PC-3 (cell line): Measurements from ENCODE around the gene NUCB1. TPM values are rescaled to one million over a fixed set of nuclear protein-coding genes. Genes with fewer than 3 reads are reported as not detected.

Experiments used
- ATAC-seq: fragments of 200-7000 bp; cut with Tn5 transposase; 2 replicates; pipeline ENCODE4 v1.9.1; 2020; ENCODE audit warnings: mild to moderate bottlenecking, moderate library complexity
- BruUV-seq: library from RNA; stranded (reverse); fragments of 400-500 nt; replicated peaks from 2 replicates; lab custom pipeline; 2021; lab: Mats Ljungman, UMichigan
- CTCF ChIA-PET: fragments of 300-600 bp; sonication (Branson Sonifier 250); formaldehyde crosslinking; loops from one replicate; lab custom pipeline; 2022; ENCODE audit warnings: antibody characterized with exemption; lab: Charles Lee
- POLR2A ChIA-PET: fragments of 300-600 bp; sonication (Branson Sonifier 250); formaldehyde crosslinking; loops from one replicate; lab custom pipeline; 2022; ENCODE audit warnings: antibody characterized with exemption; ENCODE audit not compliant: unreplicated experiment; lab: Charles Lee
- DNase-seq: peaks from one replicate; pipeline ENCODE4 v3.0.0-alpha.2; 2015
- H2AFZ ChIP-seq: fragments of 300-600 bp; sonication (generic); 2 replicates; pipeline ENCODE4 v1.6.0; 2016; ENCODE audit warnings: antibody characterized with exemption, low read length
- H3F3A ChIP-seq: fragments of 300-600 bp; sonication (generic); one replicate; pipeline ENCODE4 v1.6.0; 2017; ENCODE audit warnings: antibody characterized with exemption, low read length, control low read depth, mild to moderate bottlenecking; ENCODE audit not compliant: unreplicated experiment
- H3K27ac ChIP-seq: fragments of 300-600 bp; sonication (generic); 2 replicates; pipeline ENCODE4 v1.5.1; 2016; ENCODE audit warnings: mild to moderate bottlenecking, low read length
- H3K27me3 ChIP-seq: fragments of 300-600 bp; sonication (generic); 2 replicates; pipeline ENCODE4 v1.6.1; 2016; ENCODE audit warnings: low read length, mixed read lengths
- H3K36me3 ChIP-seq: fragments of 300-600 bp; sonication (generic); 2 replicates; pipeline ENCODE4 v1.6.1; 2016; ENCODE audit warnings: low read depth, mixed run types, low read length, mixed read lengths
- H3K4me1 ChIP-seq: fragments of 300-600 bp; sonication (generic); 2 replicates; pipeline ENCODE4 v1.5.1; 2016; ENCODE audit warnings: low read length; ENCODE audit not compliant: insufficient read depth
- H3K4me2 ChIP-seq: fragments of 300-600 bp; sonication (generic); 2 replicates; pipeline ENCODE4 v1.6.0; 2016; ENCODE audit warnings: low read length
- H3K4me3 ChIP-seq: fragments of 300-600 bp; sonication (generic); 2 replicates; pipeline ENCODE4 v1.5.1; 2016; ENCODE audit warnings: mild to moderate bottlenecking, low read length, mixed read lengths
- H3K79me2 ChIP-seq: fragments of 300-600 bp; sonication (generic); 2 replicates; pipeline ENCODE4 v1.6.1; 2017; ENCODE audit warnings: low read length, mixed read lengths
- H3K9ac ChIP-seq: fragments of 300-600 bp; sonication (generic); 2 replicates; pipeline ENCODE4 v1.6.0; 2016; ENCODE audit warnings: mild to moderate bottlenecking, low read length
- H3K9me2 ChIP-seq: fragments of 300-600 bp; sonication (generic); replicated peaks from 2 replicates; pipeline ENCODE4 v1.6.1; 2016; ENCODE audit warnings: mixed run types, low read length, mixed read lengths
- H3K9me3 ChIP-seq: fragments of 300-600 bp; sonication (generic); 2 replicates; pipeline ENCODE4 v1.6.1; 2016; ENCODE audit warnings: low read length, mixed read lengths
- H4K20me1 ChIP-seq: fragments of 300-600 bp; sonication (generic); 2 replicates; pipeline ENCODE4 v1.6.1; 2016; ENCODE audit warnings: low read length, mixed read lengths
- CTCF ChIP-seq: fragments of 300-600 bp; sonication (generic); conservative IDR thresholded peaks from 2 replicates; pipeline ENCODE4 v1.5.1; 2017; ENCODE audit warnings: antibody characterized with exemption, low read depth, mild to moderate bottlenecking, low read length
- EZH2 ChIP-seq: fragments of 300-600 bp; sonication (generic); IDR thresholded peaks from one replicate; pipeline ENCODE4 v1.6.1; 2017; ENCODE audit warnings: antibody characterized with exemption, mild to moderate bottlenecking, low read length; ENCODE audit not compliant: unreplicated experiment
- EZH2phosphoT487 ChIP-seq: fragments of 300-600 bp; sonication (generic); IDR thresholded peaks from 2 replicates; pipeline ENCODE4 v1.6.1; 2018; ENCODE audit warnings: mild to moderate bottlenecking, antibody characterized with exemption, low read length, borderline replicate concordance
- intact Hi-C: fragments of 100-400 bp; cut with micrococcal nuclease; formaldehyde crosslinking; loops from 2 replicates; pipeline ENCODE4 v1.9.0; 2023
- total RNA-seq: library from RNA; depleted of rRNA; stranded (reverse); fragments of >200 nt; gene quantifications from 2 replicates; pipeline ENCODE4 v1.2.3, GENCODE V29; 2014

The NUCB1 gene
- total RNA-seq, 1 experiment from 2014 or later: 137 TPM

DNA sequence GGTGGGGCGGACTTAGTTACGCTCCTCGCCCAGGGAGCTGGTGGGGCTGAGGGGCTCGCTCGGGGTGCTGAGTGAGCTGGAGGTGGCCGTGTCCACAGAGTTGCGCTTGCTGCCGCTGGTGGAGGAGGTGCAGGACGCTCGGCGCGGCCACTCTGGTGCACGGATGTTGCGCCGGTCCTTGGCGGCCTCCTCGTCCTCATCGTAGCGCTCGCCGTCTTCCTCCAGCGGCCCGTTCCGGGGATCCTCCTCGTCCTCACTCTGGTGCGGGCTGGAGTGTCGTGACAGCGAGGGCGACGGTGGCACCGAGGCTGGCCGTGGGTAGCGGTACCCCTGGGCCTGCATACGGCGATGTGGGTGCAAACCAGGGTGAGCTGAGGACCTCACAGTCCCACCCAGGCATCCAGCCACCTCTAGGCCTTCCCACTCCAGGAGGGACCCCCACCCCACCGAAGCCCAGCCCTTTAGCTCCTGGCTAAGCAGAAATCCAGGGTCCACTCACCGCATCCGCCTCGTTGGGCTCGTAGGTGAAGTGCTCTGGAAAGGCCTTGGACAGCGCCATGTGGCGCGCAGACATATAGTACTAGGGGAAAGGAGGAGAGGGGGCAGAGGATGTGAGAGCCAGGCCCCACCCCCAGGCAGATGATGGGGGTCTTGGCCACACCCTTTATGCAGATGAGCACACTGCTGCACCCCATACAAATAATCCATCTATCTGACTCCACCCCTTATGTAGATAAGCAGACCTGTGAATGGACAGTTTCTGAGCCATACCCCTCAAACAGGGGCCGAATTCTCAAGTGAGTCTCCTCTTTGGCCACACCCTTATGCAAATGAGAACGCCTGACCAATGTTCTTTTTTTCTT, 69.4 kb downstream of the NUCB1 start:
- Histone ChIP-seq H3F3A (peaks cover 2% of the 10 kb centered on the region), H3K9me2 (no peaks in the 10 kb centered on the region), H3K79me2 (peaks cover 14% of the 10 kb centered on the region), H3K36me3 (peaks cover 17% of the 10 kb centered on the region; the same call in 1 of the 2 replicates), H3K9me3 (no peaks in the 10 kb centered on the region), H3K4me2 (no peak overlapping the region), H2AFZ (no peak overlapping the region), H3K9ac (no peak overlapping the region), H4K20me1 (0 out of 2 replicates have a peak, but pooled peaks cover 5% of the 10 kb centered on the region), H3K4me3 (no peak overlapping the region), H3K27me3 (no peaks in the 10 kb centered on the region), H3K4me1 (peaks cover 10% of the 10 kb centered on the region), H3K27ac (no peak overlapping the region)
- intact Hi-C loops: no loop called here
- TF ChIP-seq CTCF: no peak
- TF ChIP-seq EZH2phosphoT487: no peak
- TF ChIP-seq EZH2: no peak
- DNase-seq (no peak), ATAC-seq (no peak)
- BruUV-seq: no TSS peak
- ChIA-PET POLR2A (no interaction called here), CTCF (interaction anchor here (0.9 kb wide), 1 partner anchor 127 kb away, joined by 4 read pairs; no protein-coding TSS in a partner anchor)

DNA sequence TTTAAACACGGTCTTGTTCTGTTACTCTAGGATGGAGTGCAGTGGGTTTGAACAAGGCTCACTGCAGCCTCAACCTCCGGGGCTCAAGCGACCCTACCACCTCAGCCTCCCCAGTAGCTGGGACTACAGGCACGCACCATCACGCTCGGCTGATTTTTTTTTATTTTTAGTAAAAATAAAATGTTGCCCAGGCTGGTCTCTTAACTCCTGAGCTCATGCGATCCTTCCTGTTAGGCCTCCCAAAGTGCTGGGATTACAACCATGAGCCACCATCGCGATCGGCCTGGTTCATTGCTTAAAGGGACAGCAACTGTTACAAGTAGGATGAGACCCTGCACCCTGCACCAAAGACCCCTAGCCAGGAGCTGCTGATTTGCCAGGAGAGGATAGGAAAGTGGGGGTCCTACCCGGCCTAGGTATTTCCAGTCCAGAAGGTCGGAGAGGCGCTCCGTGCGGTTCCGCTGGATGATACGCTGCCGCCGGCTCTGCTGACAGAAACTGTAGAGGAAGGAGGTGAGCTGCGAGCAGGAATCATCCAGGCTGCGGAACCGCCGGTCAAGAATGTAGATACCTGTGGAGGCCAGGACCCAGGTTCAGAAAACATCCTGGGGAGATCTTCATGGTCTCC, 70.1 kb downstream of the NUCB1 start:
- H3F3A ChIP-seq: no peaks in the 10 kb centered on the region
- 0 out of 2 replicates have a peak, but pooled peaks cover 5% of the 10 kb centered on the region for H4K20me1 ChIP-seq
- H3K27ac ChIP-seq: no peak overlapping the region
- H3K36me3 ChIP-seq: peaks cover 17% of the 10 kb centered on the region; the same call in 1 of the 2 replicates
- H3K4me2 ChIP-seq: no peak overlapping the region
- ChIA-PET CTCF (interaction anchor here (0.9 kb wide), 1 partner anchor 127 kb away, joined by 4 read pairs; no protein-coding TSS in a partner anchor), POLR2A (interaction anchor here (0.6 kb wide), 2 partner anchors 23 to 139 kb away, joined by 3 to 6 read pairs; partner anchors contain the start of gene RUVBL2)
- intact Hi-C loops: no loop called here
- no peaks in the 10 kb centered on the region for H3K9me2 ChIP-seq
- peaks cover 7% of the 10 kb centered on the region for H3K4me1 ChIP-seq
- BruUV-seq: no TSS peak
- no peaks in the 10 kb centered on the region for H3K9me3 ChIP-seq
- H3K4me3 ChIP-seq: no peak overlapping the region
- no peaks in the 10 kb centered on the region for H3K27me3 ChIP-seq
- peaks cover 13% of the 10 kb centered on the region for H3K79me2 ChIP-seq
- no peak for ATAC-seq
- H2AFZ ChIP-seq: no peak overlapping the region
- H3K9ac ChIP-seq: no peak overlapping the region
- no peak for DNase-seq
- TF ChIP-seq EZH2: no peak
- no peak for TF ChIP-seq EZH2phosphoT487
- no peak for TF ChIP-seq CTCF
